ENCODE results near the gene SETD6. TPM values are rescaled to one million over a fixed set of nuclear protein-coding genes. Genes with fewer than 3 reads are reported as not detected.

The SETD6 gene
- total and polyA plus RNA-seq, 9 of the 15 experiments (the other 6 are each of a cell fraction or from before 2014, with no cell fraction given): 9.2 to 40.9 (median 19.8) TPM

DNA sequence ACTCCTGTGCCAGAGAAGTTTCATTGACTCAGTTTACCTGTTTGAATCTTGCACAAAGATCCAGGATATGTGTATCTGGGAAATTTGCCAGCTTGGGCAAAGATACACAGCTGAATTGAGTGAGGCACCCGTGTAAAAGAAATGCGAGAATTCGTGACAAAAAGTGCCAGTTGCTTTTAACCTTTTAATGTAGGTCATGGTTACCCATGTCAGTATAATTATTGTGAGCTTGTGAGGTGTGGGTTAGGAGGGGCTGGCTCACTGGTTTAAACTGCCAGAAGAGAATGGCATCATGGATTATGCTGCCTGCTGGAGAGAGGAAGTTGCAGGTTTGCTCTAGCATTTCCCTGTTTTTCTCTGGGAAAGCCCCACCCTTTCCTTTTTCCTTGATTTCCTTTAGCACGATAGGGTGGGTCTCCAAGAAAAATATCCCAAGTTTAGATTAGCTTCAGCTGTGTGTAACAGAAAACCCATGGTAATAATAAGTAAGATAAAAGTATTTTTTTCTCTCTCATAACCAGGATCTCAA lies 40.2 kb upstream of the SETD6 start:
- FAIRE-seq: no peak
- Histone ChIP-seq H3K9me3 (replicated peaks; ENCODE audit: control insufficient read depth, insufficient read depth, low read depth, low read length) (no peaks in the 10 kb centered on the region), H3K36me3 (ENCODE audit: control insufficient read depth, insufficient read depth, low read length) (no peaks in the 10 kb centered on the region), H3K27ac (ENCODE audit: extremely low read depth, low read depth, low read length) (no peak overlapping the region), H2AFZ (ENCODE audit: low read depth, low read length) (no peak overlapping the region), H3K4me3 (no peak overlapping the region), H3K79me2 (ENCODE audit: control insufficient read depth, insufficient read depth, low read length) (no peaks in the 10 kb centered on the region), H3K9ac (ENCODE audit: insufficient read depth in 1 of 2, low read depth in 2 of 2, low read length in 2 of 2) (no peak overlapping the region), H3K9me1 (ENCODE audit: control insufficient read depth, insufficient read depth, low read length) (no peaks in the 10 kb centered on the region), H3K4me1 (replicated peaks in 1 of 2; ENCODE audit: control insufficient read depth in 2 of 2, insufficient read depth in 2 of 2, low read length in 2 of 2) (no peaks in the 10 kb centered on the region), H3K4me2 (ENCODE audit: insufficient read depth, low read length) (no peak overlapping the region), H4K20me1 (replicated peaks; ENCODE audit: control insufficient read depth, insufficient read depth, low read length) (peaks cover 6% of the 10 kb centered on the region; the same call in 1 of the 2 replicates), H3K27me3 (ENCODE audit: control insufficient read depth in 2 of 2, insufficient read depth in 2 of 2, low read length in 2 of 2) (peaks cover 9 to 24% of the 10 kb centered on the region in 2 experiments)
- TF ChIP-seq CREBBP (IDR thresholded peaks at IDR 0.05; ENCODE audit: low read depth, low read length): no peak
- TF ChIP-seq SPI1 (IDR thresholded peaks at IDR 0.05; ENCODE audit: borderline replicate concordance, low read depth, low read length): no peak
- TF ChIP-seq THAP12 (CRISPR knock-in tag; IDR thresholded peaks at IDR 0.05): no peak
- TF ChIP-seq SIX5 (IDR thresholded peaks at IDR 0.05; ENCODE audit: borderline replicate concordance in 1 of 2, insufficient read depth in 1 of 2, low read depth in 1 of 2, low read length in 2 of 2): no peak
- TF ChIP-seq, protein P1, sequence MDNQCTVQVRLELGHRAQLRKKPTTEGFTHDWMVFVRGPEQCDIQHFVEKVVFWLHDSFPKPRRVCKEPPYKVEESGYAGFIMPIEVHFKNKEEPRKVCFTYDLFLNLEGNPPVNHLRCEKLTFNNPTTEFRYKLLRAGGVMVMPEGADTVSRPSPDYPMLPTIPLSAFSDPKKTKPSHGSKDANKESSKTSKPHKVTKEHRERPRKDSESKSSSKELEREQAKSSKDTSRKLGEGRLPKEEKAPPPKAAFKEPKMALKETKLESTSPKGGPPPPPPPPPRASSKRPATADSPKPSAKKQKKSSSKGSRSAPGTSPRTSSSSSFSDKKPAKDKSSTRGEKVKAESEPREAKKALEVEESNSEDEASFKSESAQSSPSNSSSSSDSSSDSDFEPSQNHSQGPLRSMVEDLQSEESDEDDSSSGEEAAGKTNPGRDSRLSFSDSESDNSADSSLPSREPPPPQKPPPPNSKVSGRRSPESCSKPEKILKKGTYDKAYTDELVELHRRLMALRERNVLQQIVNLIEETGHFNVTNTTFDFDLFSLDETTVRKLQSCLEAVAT (IDR thresholded peaks at IDR 0.05): no peak
- no peak for TF ChIP-seq RFX1 (IDR thresholded peaks at IDR 0.05)
- TF ChIP-seq CBFA2T3 (IDR thresholded peaks at IDR 0.05): no peak
- no peak for TF ChIP-seq DDX20 (tag; IDR thresholded peaks at IDR 0.05; ENCODE audit: low read depth)
- TF ChIP-seq, protein P2, sequence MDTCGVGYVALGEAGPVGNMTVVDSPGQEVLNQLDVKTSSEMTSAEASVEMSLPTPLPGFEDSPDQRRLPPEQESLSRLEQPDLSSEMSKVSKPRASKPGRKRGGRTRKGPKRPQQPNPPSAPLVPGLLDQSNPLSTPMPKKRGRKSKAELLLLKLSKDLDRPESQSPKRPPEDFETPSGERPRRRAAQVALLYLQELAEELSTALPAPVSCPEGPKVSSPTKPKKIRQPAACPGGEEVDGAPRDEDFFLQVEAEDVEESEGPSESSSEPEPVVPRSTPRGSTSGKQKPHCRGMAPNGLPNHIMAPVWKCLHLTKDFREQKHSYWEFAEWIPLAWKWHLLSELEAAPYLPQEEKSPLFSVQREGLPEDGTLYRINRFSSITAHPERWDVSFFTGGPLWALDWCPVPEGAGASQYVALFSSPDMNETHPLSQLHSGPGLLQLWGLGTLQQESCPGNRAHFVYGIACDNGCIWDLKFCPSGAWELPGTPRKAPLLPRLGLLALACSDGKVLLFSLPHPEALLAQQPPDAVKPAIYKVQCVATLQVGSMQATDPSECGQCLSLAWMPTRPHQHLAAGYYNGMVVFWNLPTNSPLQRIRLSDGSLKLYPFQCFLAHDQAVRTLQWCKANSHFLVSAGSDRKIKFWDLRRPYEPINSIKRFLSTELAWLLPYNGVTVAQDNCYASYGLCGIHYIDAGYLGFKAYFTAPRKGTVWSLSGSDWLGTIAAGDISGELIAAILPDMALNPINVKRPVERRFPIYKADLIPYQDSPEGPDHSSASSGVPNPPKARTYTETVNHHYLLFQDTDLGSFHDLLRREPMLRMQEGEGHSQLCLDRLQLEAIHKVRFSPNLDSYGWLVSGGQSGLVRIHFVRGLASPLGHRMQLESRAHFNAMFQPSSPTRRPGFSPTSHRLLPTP (IDR thresholded peaks at IDR 0.05; ENCODE audit: borderline replicate concordance, extremely low read depth, insufficient read length): no peak
- no peak for TF ChIP-seq PTBP1 (IDR thresholded peaks at IDR 0.05; ENCODE audit: low read depth, low read length)
- no peak for TF ChIP-seq MTA3 (IDR thresholded peaks at IDR 0.05; ENCODE audit: borderline replicate concordance)
- TF ChIP-seq ETV5 (CRISPR knock-in tag; IDR thresholded peaks at IDR 0.05; ENCODE audit: low read depth): no peak
- no peak for TF ChIP-seq ZNF253 (CRISPR knock-in tag; conservative IDR thresholded peaks at IDR 0.05)
- TF ChIP-seq CREB3 (tag; conservative IDR thresholded peaks at IDR 0.05; ENCODE audit: low read depth): no peak
- WGBS (ENCODE audit: insufficient coverage, low coverage, missing lambda C conversion rate): 3% methylated on average over 4 of the region's 4 CpGs
- ChIA-PET POLR2A (no interaction called here), CTCF (ENCODE audit: low intra/inter-chr PET ratio) (no interaction called here)
- DNase-seq (ENCODE audit: extremely low read depth in 1 of 4, low spot score in 3 of 4): no peak
- BruUV-seq (replicated peaks): no TSS peak
- in situ Hi-C loops (cut with MboI): no loop called here
- intact Hi-C loops (cut with micrococcal nuclease): no loop called here
- no peak for ATAC-seq
